Measurements from ENCODE around the gene COPS6. TPM values are rescaled to one million over a fixed set of nuclear protein-coding genes. Genes with fewer than 3 reads are reported as not detected.

The COPS6 gene
- total RNA-seq, 1 donor from 2014 or later: 77.4 TPM

- peak; percentile 77 for DNase-seq
- peaks cover 3% of the 10 kb centered on the region for H3K4me1 Mint-ChIP-seq (ENCODE audit: low read depth, unreplicated experiment)
- no peak overlapping the region for H3K27ac Mint-ChIP-seq (ENCODE audit: unreplicated experiment)
- peak; percentile 76 for TF ChIP-seq CTCF (IDR thresholded peaks at IDR 0.05; ENCODE audit: partially characterized antibody, unreplicated experiment)
- no peak overlapping the region for H3K4me3 Mint-ChIP-seq (ENCODE audit: unreplicated experiment)
- peaks cover 2% of the 10 kb centered on the region for H3K9me3 Mint-ChIP-seq (ENCODE audit: unreplicated experiment)
- no peaks in the 10 kb centered on the region for H3K36me3 Mint-ChIP-seq (ENCODE audit: unreplicated experiment)
- H3K27me3 Mint-ChIP-seq (ENCODE audit: unreplicated experiment): peaks cover 3% of the 10 kb centered on the region
Measured at GRCh38 chr7:100132697-100133151, 44.0 kb downstream of the COPS6 start.

DNA sequence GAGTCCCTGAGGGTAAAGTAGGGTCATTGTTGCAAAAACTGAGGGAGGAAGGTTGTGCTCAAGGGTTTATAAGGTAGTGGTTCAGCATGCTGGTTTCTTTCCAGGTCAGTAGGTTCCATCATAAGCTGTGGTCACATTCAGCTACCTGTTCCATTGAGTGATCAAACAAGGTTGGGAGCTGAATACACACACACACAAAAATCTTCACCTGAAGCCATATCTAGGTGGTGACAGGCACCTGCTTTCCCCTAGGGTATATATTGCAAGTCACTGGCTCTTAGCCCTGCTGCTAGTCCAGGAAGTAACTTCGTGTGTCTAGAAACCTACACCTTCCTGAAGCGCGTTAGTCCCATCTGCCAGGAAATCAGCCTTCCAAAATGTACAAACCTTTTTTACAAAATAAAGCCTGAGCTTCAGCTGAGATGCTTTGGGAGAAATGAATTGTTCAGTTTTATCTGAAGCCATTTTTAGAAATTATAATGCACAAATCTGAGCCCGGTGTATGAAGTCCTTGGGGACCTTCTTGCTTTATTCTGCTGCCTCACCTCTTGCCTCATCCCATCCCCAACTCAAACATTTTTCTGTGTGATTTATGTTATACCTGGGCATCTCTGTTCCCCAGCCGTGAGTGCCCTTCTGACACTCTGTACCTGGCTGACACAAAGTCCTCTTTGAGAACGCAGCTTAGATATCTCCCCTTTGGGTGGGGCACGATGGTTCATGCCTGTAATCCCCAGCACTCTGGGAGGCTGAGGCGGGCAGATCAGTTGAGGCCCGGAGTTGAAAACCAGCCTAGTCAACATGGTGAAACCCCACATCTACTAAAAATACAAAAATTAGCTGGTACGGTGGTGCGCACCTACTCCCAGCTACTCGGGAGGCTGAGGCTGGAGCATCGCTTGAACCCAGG is 49.3 kb downstream of the COPS6 start:
- Mint-ChIP-seq H3K4me1 (ENCODE audit: low read depth, unreplicated experiment) (no peaks in the 10 kb centered on the region), H3K4me3 (ENCODE audit: unreplicated experiment) (no peak overlapping the region), H3K27ac (ENCODE audit: unreplicated experiment) (no peak overlapping the region), H3K36me3 (ENCODE audit: unreplicated experiment) (no peaks in the 10 kb centered on the region), H3K27me3 (ENCODE audit: unreplicated experiment) (peaks cover 3% of the 10 kb centered on the region), H3K9me3 (ENCODE audit: unreplicated experiment) (no peaks in the 10 kb centered on the region)
- DNase-seq: no peak
- no peak for TF ChIP-seq CTCF (IDR thresholded peaks at IDR 0.05; ENCODE audit: partially characterized antibody, unreplicated experiment)

DNA sequence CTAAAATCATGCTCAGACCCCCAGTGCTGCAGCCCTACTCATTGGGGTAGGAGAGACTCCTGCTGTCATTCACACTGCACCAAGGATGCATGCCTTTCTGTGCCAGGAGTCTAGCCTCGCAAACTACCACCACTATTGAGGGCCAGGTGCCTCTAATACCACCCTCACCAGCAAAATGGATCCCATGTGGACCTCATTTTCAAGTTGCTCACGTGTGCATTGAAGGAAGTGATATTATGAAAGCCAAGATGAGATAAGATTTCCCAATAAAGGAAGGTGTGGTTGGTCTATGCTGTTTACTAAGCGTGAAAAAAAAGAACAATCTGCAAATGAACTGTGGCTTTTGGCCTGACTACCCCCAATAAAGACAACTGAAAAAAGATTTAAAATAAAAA is 52.8 kb downstream of the COPS6 start:
- H3K4me1 Mint-ChIP-seq (ENCODE audit: low read depth, unreplicated experiment): no peaks in the 10 kb centered on the region

More for the DNA sequence above, 52.8 kb downstream of the COPS6 start:
- H3K4me3 Mint-ChIP-seq (ENCODE audit: unreplicated experiment): no peak overlapping the region
- no peak for DNase-seq
- H3K9me3 Mint-ChIP-seq (ENCODE audit: unreplicated experiment): no peaks in the 10 kb centered on the region
- no peak for TF ChIP-seq CTCF (IDR thresholded peaks at IDR 0.05; ENCODE audit: partially characterized antibody, unreplicated experiment)
- no peak overlapping the region for H3K27ac Mint-ChIP-seq (ENCODE audit: unreplicated experiment)
- peaks cover 2% of the 10 kb centered on the region for H3K27me3 Mint-ChIP-seq (ENCODE audit: unreplicated experiment)
- H3K36me3 Mint-ChIP-seq (ENCODE audit: unreplicated experiment): no peaks in the 10 kb centered on the region

Small RNAs within 50 kb of the gene (microRNA-seq; reads per million reads assigned to microRNA genes)
- 7,031 reads per million, percentile 97 among the genes with 10 or more reads in this experiment for gene MIR106B (ENCODE audit: unreplicated experiment)
- gene MIR25 (ENCODE audit: unreplicated experiment): 1,008 reads per million, percentile 89 among the genes with 10 or more reads in this experiment
- 30,493 reads per million, percentile 99 among the genes with 10 or more reads in this experiment for gene MIR93 (ENCODE audit: unreplicated experiment)

Other genes starting within 250 kb of the COPS6 start
- gene OR2AE1, start 211.9 kb upstream of the COPS6 start, total RNA-seq (ENCODE audit: unreplicated experiment): 0.39 TPM
- gene TRIM4, start 169.4 kb upstream of the COPS6 start, total RNA-seq (ENCODE audit: unreplicated experiment): 13.7 TPM
- not detected for gene GJC3, start 159.3 kb upstream of the COPS6 start, total RNA-seq (ENCODE audit: unreplicated experiment)
- gene AZGP1, start 112.9 kb upstream of the COPS6 start, total RNA-seq (ENCODE audit: unreplicated experiment): 0.44 TPM
- 127 TPM for gene ZKSCAN1, start 73.4 kb upstream of the COPS6 start, total RNA-seq (ENCODE audit: unreplicated experiment)
- 26.3 TPM for gene ZSCAN21, start 39.2 kb upstream of the COPS6 start, total RNA-seq (ENCODE audit: unreplicated experiment)
- gene ZNF3, start 7.2 kb upstream of the COPS6 start, total RNA-seq (ENCODE audit: unreplicated experiment): 87.9 TPM
- 196 TPM for gene MCM7, start 12.4 kb downstream of the COPS6 start, total RNA-seq (ENCODE audit: unreplicated experiment)
- gene AP4M1, start 12.7 kb downstream of the COPS6 start, total RNA-seq (ENCODE audit: unreplicated experiment): 25.9 TPM
- 63.1 TPM for gene TAF6, start 30.4 kb downstream of the COPS6 start, total RNA-seq (ENCODE audit: unreplicated experiment)
- gene CNPY4, start 30.7 kb downstream of the COPS6 start, total RNA-seq (ENCODE audit: unreplicated experiment): 19.3 TPM
- 3.3 TPM for gene MBLAC1, start 38.0 kb downstream of the COPS6 start, total RNA-seq (ENCODE audit: unreplicated experiment)
- 66.9 TPM for gene LAMTOR4, start 59.9 kb downstream of the COPS6 start, total RNA-seq (ENCODE audit: unreplicated experiment)
- gene TRAPPC14, start 69.8 kb downstream of the COPS6 start, total RNA-seq (ENCODE audit: unreplicated experiment): 42.4 TPM
- gene GAL3ST4, start 79.6 kb downstream of the COPS6 start, total RNA-seq (ENCODE audit: unreplicated experiment): 30.9 TPM
- gene GPC2, start 88.4 kb downstream of the COPS6 start, total RNA-seq (ENCODE audit: unreplicated experiment): 530 TPM
- gene STAG3, start 88.9 kb downstream of the COPS6 start, total RNA-seq (ENCODE audit: unreplicated experiment): 1.1 TPM
- not detected for gene PVRIG, start 131.0 kb downstream of the COPS6 start, total RNA-seq (ENCODE audit: unreplicated experiment)
- gene SPDYE3, start 218.7 kb downstream of the COPS6 start, total RNA-seq (ENCODE audit: unreplicated experiment): not detected